ENCODE results near the gene UPK1A.

GRCh38 chr19:35639863-35640262 lies 26.5 kb upstream of the UPK1A start:
- TF ChIP-seq CTCF (IDR thresholded peaks at IDR 0.05) (no peak), POLR2A (IDR thresholded peaks at IDR 0.05) (no peak)

Data from breast epithelium (tissue), 3 donors.